NCI-H446 treated with DMSO at 0.1 percent for 48 hours (cell line): ENCODE results near the gene IRX2.

Experiments
- DNase-seq: peaks from one replicate; lab custom pipeline; 2025; lab: John Stamatoyannopoulos, UW

Gene IRX2

GRCh38 chr5:2756211-2757152 is 5.0 kb upstream of the IRX2 start:
- DNase-seq = no peak

DNA sequence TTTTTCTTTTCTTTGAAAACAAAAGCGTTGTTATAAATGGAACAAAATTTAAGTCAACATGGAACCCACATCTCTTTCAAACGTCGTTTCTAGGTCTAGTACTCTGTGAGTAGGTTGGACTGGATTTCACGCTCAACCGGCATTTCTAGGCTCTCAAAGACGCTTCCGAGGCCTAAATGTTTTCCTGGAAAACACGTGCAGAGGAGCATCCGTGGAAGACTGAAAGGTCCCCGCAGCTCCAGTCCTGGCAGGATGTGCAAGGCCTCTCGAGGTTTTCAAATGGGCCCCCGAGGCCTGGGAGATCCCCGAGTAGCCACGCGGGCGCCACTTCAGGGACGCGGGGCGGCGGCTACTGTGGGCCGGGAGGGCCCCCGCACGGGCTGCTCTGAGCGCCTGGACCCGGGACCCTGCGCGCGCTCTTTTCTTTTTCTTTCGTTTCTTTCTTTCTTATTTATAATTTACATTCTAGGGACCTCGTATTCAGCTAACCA is 4.2 kb upstream of the IRX2 start:
- DNase-seq = no peak

GRCh38 chr5:2755076-2755680 is 3.7 kb upstream of the IRX2 start:
- DNase-seq = no peak

- DNase-seq = no peak
These were observed 3.2 kb upstream of the IRX2 start for GRCh38 chr5:2754581-2755075.

DNA sequence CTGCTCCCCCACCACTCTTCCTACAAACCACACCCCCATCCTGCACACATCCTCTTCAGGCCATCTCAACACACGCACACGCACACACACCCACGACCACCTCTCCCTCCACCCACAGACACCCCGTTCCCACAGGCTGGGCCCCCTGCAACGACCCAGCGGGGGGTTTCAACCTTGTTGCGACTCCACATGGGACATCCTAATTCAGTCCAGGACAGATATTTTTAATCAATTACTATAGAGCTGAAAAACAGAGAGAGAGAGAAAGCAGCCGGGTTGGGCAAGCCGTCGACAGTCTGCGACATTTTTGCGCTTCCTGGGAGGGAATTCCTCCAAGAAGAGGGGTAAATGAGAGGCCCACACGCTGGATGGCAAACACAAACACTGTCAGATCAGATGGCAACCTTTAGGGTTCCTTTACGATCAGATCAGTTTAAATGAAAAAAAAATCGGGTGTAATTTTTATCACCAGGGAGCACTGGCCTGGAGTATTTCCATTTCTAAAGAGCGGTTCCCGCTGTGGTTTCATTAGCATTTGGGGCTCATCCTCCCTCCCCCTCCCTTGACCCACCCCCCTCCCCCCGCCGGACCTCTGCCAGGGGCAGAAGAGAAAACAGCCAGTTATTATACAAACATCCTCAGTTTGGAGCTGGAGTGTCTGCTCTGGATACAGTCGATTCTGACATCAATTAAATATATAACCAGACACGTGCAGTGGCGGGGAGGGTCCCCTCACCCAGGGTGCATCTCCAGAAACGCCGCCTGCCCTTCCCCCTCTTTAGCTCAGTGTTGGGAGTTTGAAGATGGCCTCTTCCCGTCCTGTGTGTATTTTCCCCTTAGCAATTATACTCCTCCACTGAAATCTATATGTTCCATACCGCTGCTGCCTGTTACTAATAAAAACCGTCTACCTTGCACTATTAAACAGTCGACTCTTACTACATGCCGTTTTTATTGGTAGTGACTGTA is 2.3 kb upstream of the IRX2 start:
- DNase-seq = no peak

GRCh38 chr5:2752821-2753439 is 1.5 kb upstream of the IRX2 start:
- DNase-seq = no peak

DNA sequence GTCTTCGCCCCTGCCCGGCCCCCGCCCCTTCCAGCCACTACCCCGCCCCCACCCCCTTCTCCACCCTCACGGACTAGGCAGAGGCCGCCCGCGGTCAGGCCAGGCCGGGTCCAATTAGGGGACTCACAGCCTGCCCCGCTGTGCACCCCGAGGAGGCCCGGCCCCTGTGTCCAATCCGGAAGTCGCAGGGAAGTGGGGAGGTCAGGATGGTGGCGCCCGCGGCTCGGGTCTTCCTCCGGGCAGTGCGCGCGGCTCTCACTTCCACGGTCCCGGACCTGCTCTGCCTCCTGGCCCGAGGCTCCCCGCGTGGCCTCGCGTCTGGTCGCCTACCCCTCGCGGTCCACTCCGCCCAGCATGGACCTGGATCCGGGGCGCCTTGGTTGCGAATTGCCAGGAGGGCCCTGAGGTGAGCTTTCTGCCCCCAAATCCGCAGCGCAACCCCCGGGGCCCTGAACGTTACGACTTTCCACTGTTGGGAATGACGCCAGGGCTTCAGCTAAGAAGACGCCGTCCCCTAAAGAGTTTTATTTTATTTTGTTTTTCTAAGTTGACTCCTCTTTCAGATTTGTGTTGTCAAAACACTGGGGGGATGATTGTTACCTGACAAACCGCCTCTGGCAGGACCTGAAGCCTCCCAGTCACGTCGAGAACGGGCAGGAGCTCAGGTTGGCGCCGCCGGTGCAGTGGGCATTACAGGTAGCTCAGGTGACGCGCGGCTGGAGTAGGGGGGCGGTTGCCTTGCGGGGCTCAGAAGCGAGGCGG is 763 bp upstream of the IRX2 start:
- DNase-seq = no peak

GRCh38 chr5:2750758-2751464 is 566 bp downstream of the IRX2 start:
- no peak for DNase-seq

DNA sequence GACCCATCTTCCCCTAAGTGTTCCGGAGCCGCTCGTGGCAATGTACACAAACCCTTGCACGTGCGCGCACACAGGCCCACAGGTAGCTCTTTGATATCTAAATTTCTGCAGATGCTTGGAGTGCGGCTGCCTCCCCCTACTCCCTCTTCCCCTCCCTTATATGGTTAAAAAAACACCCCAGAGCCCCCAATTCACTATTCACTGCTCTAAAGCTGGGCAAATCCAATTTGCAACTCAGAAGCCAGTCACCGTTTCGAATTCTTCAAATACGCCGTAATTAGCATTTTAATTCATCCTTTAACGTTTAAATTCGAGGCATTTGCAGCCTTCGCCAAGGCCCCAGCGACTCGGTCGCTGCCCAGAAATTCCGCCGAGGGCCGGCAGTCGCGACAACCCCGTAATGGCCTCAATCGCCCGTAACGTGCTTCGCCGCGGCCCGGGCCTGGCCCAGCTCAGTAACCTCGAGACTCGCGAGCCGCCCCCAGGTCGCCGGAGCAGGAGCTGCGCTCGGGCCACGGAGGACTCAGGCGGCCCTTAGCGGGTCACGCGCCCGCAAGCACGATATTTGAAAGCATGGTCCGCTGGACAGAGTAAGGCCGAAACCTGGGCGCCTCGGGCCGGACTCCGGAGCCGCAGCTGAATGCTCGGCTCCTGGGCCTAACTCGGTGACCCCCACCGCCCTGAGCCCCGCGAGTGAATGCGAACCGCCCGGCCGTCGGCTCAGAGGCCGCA is 1.3 kb downstream of the IRX2 start:
- no peak for DNase-seq

- DNase-seq = no peak
These were observed 1.9 kb downstream of the IRX2 start for GRCh38 chr5:2749514-2750025.

- DNase-seq = no peak
These were observed 2.5 kb downstream of the IRX2 start for GRCh38 chr5:2748861-2749513.

- DNase-seq = no peak
These were observed 3.2 kb downstream of the IRX2 start for GRCh38 chr5:2748179-2748860.

DNA sequence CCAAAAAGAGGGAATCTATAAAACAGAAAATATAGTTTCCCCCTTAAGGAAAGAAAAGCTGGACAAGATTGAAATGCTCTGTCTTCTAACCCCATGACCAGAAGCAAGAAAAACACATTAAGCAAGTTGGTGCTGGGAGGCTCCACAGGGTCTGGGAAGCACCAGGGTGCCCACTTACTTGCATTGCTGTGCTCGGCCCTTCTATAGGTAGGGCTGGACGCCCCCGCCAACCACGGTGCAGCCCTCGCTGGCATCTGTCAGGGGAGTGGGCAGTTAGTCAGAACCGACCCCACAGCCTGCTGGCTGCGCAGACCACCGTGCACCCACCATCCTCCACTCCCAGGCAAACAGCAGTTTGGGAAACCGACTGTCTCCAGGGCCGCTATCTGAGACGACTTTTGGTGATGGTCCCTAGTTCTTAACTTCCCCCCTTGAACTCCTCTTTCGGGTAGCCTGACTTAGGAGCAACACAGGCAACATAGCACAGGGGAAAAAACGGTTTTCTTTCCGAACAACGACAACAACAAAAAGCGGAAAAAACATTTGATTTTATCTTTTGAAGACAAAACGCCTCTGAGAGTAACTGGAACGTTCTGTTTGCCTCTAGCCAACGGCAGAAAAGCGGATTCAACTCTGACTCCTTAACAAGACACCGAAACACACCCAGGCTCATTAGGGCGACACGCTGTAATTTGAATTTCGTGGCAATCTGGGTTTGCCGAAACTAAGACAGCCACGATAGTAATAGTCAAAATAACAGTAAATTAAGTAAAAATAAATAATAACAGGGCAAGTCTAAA is 3.9 kb downstream of the IRX2 start:
- no peak for DNase-seq

DNA sequence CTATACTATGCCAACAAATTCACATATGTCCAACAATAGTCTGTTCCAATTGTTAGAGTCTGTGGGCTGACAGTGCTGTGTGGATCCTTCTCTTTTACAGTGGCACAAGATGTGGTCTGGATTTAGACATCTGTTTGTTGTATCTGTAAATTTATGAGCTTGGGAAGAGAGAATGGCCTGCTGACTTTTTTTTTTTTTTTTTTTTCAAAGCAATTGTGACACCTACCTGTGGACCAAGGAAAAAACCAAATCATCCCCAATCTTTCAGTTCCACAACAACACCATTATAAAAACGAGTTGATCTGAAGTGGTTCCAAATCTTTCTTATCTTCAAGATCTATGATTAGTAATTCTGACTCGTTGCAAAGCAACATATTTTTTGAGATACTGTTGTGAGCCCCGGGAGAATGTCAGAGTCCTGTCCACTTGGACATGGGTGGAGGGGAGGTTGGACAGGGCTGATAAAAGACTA is 4.9 kb downstream of the IRX2 start:
- DNase-seq = no peak

GRCh38 chr5:2744485-2744884 is 7.0 kb downstream of the IRX2 start:
- DNase-seq = no peak

GRCh38 chr5:2742921-2743679 is 8.4 kb downstream of the IRX2 start:
- DNase-seq = no peak
